HEK293 (cell line): ENCODE results near the gene HBEGF.

Experiments used
- CTCF ChIA-PET: fragments of 350-600 bp; formaldehyde crosslinking; extraction: SDS; loops from one replicate; lab custom pipeline; 2021; ENCODE audit warnings: antibody characterized with exemption; lab: Yijun Ruan, JAX
- POLR2A ChIA-PET: fragments of 300-600 bp; formaldehyde crosslinking; extraction: SDS; loops from one replicate; lab custom pipeline; 2020; ENCODE audit warnings: antibody characterized with exemption, inconsistent platforms; lab: Yijun Ruan, JAX
- H3K27ac ChIP-seq: fragments of 200-500 bp; sonication (Bioruptor generic); 2 replicates; pipeline ENCODE4 v1.5.1; 2014; ENCODE audit warnings: low read depth, low read length, control low read depth, inconsistent platforms; ENCODE audit errors: extremely low read depth
- H3K36me3 ChIP-seq, 2 experiments: fragments of 200-500 bp in 1 of 2; sonication (Bioruptor generic) in 1 of 2; 1 replicate in 1 of 2; 2 replicates in 1 of 2; pipeline ENCODE4 v1.5.1; 2014 to 2017; ENCODE audit warnings: inconsistent platforms in 2 of 2, low read length in 2 of 2; ENCODE audit not compliant: control insufficient read depth in 2 of 2, insufficient read depth in 1 of 2
- H3K4me1 ChIP-seq: fragments of 200-500 bp; sonication (Bioruptor generic); 2 replicates; pipeline ENCODE4 v1.5.1; 2014; ENCODE audit warnings: mild to moderate bottlenecking, low read length, inconsistent platforms; ENCODE audit not compliant: control insufficient read depth, insufficient read depth
- H3K4me3 ChIP-seq: 2 replicates; pipeline ENCODE4 v1.5.1; 2011; ENCODE audit warnings: low read depth, mild to moderate bottlenecking, control low read depth, low read length, moderate library complexity
- H3K9me3 ChIP-seq: fragments of 200-500 bp; sonication (Bioruptor generic); 2 replicates; pipeline ENCODE4 v1.5.1; 2014; ENCODE audit warnings: low read depth, low read length, inconsistent platforms; ENCODE audit not compliant: control insufficient read depth, insufficient read depth
- GLIS1 ChIP-seq: fragments of 450-650 bp; formaldehyde crosslinking; IDR thresholded peaks from 2 replicates; pipeline ENCODE4 v1.5.1; 2016; ENCODE audit warnings: missing biosample characterization, missing genetic modification characterization
- HOXA7 ChIP-seq: sonication (generic); formaldehyde crosslinking; IDR thresholded peaks from 2 replicates; pipeline ENCODE4 v1.8.1; 2022; ENCODE audit warnings: missing genetic modification reagents, borderline replicate concordance
- KLF17 ChIP-seq: fragments of 450-650 bp; formaldehyde crosslinking; IDR thresholded peaks from 2 replicates; pipeline ENCODE4 v1.5.1; 2016; ENCODE audit warnings: missing biosample characterization, missing genetic modification characterization
- PATZ1 ChIP-seq: fragments of 450-650 bp; formaldehyde crosslinking; IDR thresholded peaks from 2 replicates; pipeline ENCODE4 v1.5.1; 2016; ENCODE audit warnings: missing biosample characterization, missing genetic modification characterization
- PRDM10 ChIP-seq: fragments of 450-650 bp; formaldehyde crosslinking; IDR thresholded peaks from 2 replicates; pipeline ENCODE4 v1.5.1; 2016; ENCODE audit warnings: missing biosample characterization, missing genetic modification characterization
- RBAK ChIP-seq: fragments of 450-650 bp; formaldehyde crosslinking; IDR thresholded peaks from 2 replicates; pipeline ENCODE4 v1.5.1; 2016; ENCODE audit warnings: missing biosample characterization, missing genetic modification characterization
- SP3 ChIP-seq: fragments of 450-650 bp; formaldehyde crosslinking; IDR thresholded peaks from 2 replicates; pipeline ENCODE4 v1.5.1; 2016; ENCODE audit warnings: missing biosample characterization, missing genetic modification characterization
- ZBTB48 ChIP-seq: fragments of 450-650 bp; formaldehyde crosslinking; IDR thresholded peaks from 2 replicates; pipeline ENCODE4 v1.5.1; 2016; ENCODE audit warnings: missing biosample characterization, missing genetic modification characterization
- ZBTB49 ChIP-seq: fragments of 450-650 bp; formaldehyde crosslinking; IDR thresholded peaks from 2 replicates; pipeline ENCODE4 v1.5.1; 2016; ENCODE audit warnings: missing biosample characterization, missing genetic modification characterization, low read depth
- ZNF114 ChIP-seq: fragments of 450-650 bp; formaldehyde crosslinking; IDR thresholded peaks from 2 replicates; pipeline ENCODE4 v1.5.0; 2017; ENCODE audit warnings: missing biosample characterization, missing genetic modification characterization
- ZNF133 ChIP-seq: fragments of 450-650 bp; formaldehyde crosslinking; IDR thresholded peaks from 2 replicates; pipeline ENCODE4 v1.5.1; 2016; ENCODE audit warnings: missing biosample characterization, missing genetic modification characterization
- ZNF146 ChIP-seq: fragments of 450-650 bp; formaldehyde crosslinking; IDR thresholded peaks from 2 replicates; pipeline ENCODE4 v1.5.1; 2016; ENCODE audit warnings: missing biosample characterization, missing genetic modification characterization
- ZNF16 ChIP-seq: fragments of 450-650 bp; formaldehyde crosslinking; IDR thresholded peaks from 2 replicates; pipeline ENCODE4 v1.5.1; 2016; ENCODE audit warnings: low read depth, missing biosample characterization, missing genetic modification characterization
- ZNF184 ChIP-seq: fragments of 450-650 bp; IDR thresholded peaks from 2 replicates; pipeline ENCODE4 v1.5.1; 2018; ENCODE audit warnings: missing biosample characterization, mild to moderate bottlenecking, missing genetic modification characterization
- ZNF324 ChIP-seq: fragments of 450-650 bp; formaldehyde crosslinking; IDR thresholded peaks from 2 replicates; pipeline ENCODE4 v1.5.1; 2016; ENCODE audit warnings: missing biosample characterization, missing genetic modification characterization
- ZNF416 ChIP-seq: fragments of 450-650 bp; formaldehyde crosslinking; IDR thresholded peaks from 2 replicates; pipeline ENCODE4 v1.5.1; 2016; ENCODE audit warnings: missing biosample characterization, missing genetic modification characterization
- ZNF518A ChIP-seq: fragments of 450-650 bp; formaldehyde crosslinking; conservative IDR thresholded peaks from 2 replicates; pipeline ENCODE4 v1.5.1; 2016; ENCODE audit warnings: low read depth, missing biosample characterization, missing genetic modification characterization
- ZNF530 ChIP-seq: fragments of 450-650 bp; formaldehyde crosslinking; IDR thresholded peaks from 2 replicates; pipeline ENCODE4 v1.5.1; 2016; ENCODE audit warnings: low read depth, missing biosample characterization, missing genetic modification characterization
- ZNF544 ChIP-seq: fragments of 450-650 bp; formaldehyde crosslinking; IDR thresholded peaks from 2 replicates; pipeline ENCODE4 v1.5.0; 2017; ENCODE audit warnings: missing biosample characterization, missing genetic modification characterization
- ZNF561 ChIP-seq: fragments of 450-650 bp; IDR thresholded peaks from 2 replicates; pipeline ENCODE4 v1.5.1; 2018; ENCODE audit warnings: missing biosample characterization, missing genetic modification characterization, borderline replicate concordance
- ZNF623 ChIP-seq: fragments of 450-650 bp; formaldehyde crosslinking; IDR thresholded peaks from 2 replicates; pipeline ENCODE4 v1.5.1; 2016; ENCODE audit warnings: missing biosample characterization, missing genetic modification characterization
- ZNF624 ChIP-seq: fragments of 450-650 bp; formaldehyde crosslinking; IDR thresholded peaks from 2 replicates; pipeline ENCODE4 v1.5.1; 2017; ENCODE audit warnings: missing biosample characterization, missing genetic modification characterization
- ZNF629 ChIP-seq: fragments of 450-650 bp; formaldehyde crosslinking; IDR thresholded peaks from 2 replicates; pipeline ENCODE4 v1.5.1; 2017; ENCODE audit warnings: missing biosample characterization, missing genetic modification characterization

Gene HBEGF

GRCh38 chr5:140346348-140347221 is at the start of gene HBEGF:
Gene HBEGF (minus strand): TSS chr5:140346603. CDS start chr5:140346328, 275 bp downstream.
- H3K9me3 ChIP-seq, result no peaks in the 10 kb centered on the region
- H3K4me1 ChIP-seq, result no peaks in the 10 kb centered on the region
- ChIA-PET CTCF (interaction anchor here (0.5 to 17.1 kb wide), 28 partner anchors 8 to 365 kb away, joined by 3 to 660 read pairs (median 4); partner anchors contain the start of genes PFDN1 and SLC4A9), POLR2A (interaction anchor here (0.5 to 4.2 kb wide), 55 partner anchors 8 to 379 kb away, joined by 3 to 130 read pairs (median 5); partner anchors contain the start of genes ANKHD1, CYSTM1, HARS1 and HARS2)
- H3K4me3 ChIP-seq, result peak within 1 kb of the TSS; percentile 68
- H3K27ac ChIP-seq, result peak within 1 kb of the TSS; percentile 53; the same call in 1 of the 2 replicates
- H3K36me3 ChIP-seq, result peaks cover 0 to 15% of the 10 kb centered on the region in 2 experiments; a peak in 1 of 3 replicates
- TF ChIP-seq ZBTB49 (tag by site-specific recombination) (no peak), ZNF624 (no peak), RBAK (no peak), GLIS1 (peak; percentile 44), ZNF146 (tag by site-specific recombination) (no peak), KLF17 (tag by site-specific recombination) (peak; percentile 58; the same call in 1 of the 2 replicates), ZNF184 (tag by site-specific recombination) (no peak), ZNF518A (tag by site-specific recombination) (no peak), ZBTB48 (tag by site-specific recombination) (no peak; the same call in 1 of the 2 replicates), ZNF114 (tag by site-specific recombination) (no peak), ZNF324 (tag by site-specific recombination) (no peak; the same call in 1 of the 2 replicates), PATZ1 (peak; percentile 4), ZNF416 (tag by site-specific recombination) (no peak), PRDM10 (tag by site-specific recombination) (no peak), HOXA7 (CRISPR knock-in tag) (no peak), ZNF629 (tag by site-specific recombination) (no peak), ZNF623 (tag by site-specific recombination) (0 out of 2 replicates have a peak, but pooled peaks have one; percentile 18), ZNF530 (tag by site-specific recombination) (no peak), SP3 (tag by site-specific recombination) (peak; percentile 51; the same call in 1 of the 2 replicates), ZNF544 (tag by site-specific recombination) (no peak), ZNF561 (tag by site-specific recombination) (peak; percentile 76), ZNF133 (tag by site-specific recombination) (no peak), ZNF16 (tag by site-specific recombination) (no peak)
